CD14-positive monocyte (primary cell): Measurements from ENCODE around the gene PLCH1. TPM values are rescaled to one million over a fixed set of nuclear protein-coding genes. Genes with fewer than 3 reads are reported as not detected.

Experiments
- DNase-seq, 3 donors: peaks; one replicate each; pipeline ENCODE4 v3.0.0-alpha.2; 2011 to 2022
- H2AFZ ChIP-seq: 2 replicates; pipeline ENCODE4 v1.6.0; 2012; ENCODE audit warnings: mild to moderate bottlenecking, low read depth, low read length, inconsistent platforms; ENCODE audit not compliant: insufficient read depth, poor library complexity, severe bottlenecking
- H3K27ac ChIP-seq, 2 donors: 1 replicate in 1 of 2; 2 replicates in 1 of 2; pipeline ENCODE4 v1.5.1; 2012 to 2013; ENCODE audit warnings: low read length in 2 of 2, control low read depth in 1 of 2, inconsistent platforms in 1 of 2, low read depth in 1 of 2, mild to moderate bottlenecking in 1 of 2
- H3K27me3 ChIP-seq, 2 donors: one replicate each; pipeline versions ENCODE4 v1.6.0 to v1.6.1; 2011 to 2013; ENCODE audit warnings: low read length in 2 of 2; ENCODE audit not compliant: control insufficient read depth in 2 of 2, insufficient read depth in 2 of 2
- H3K36me3 ChIP-seq, 2 donors: replicated peaks in 1 of 2; 1 replicate in 1 of 2; 2 replicates in 1 of 2; pipeline versions ENCODE4 v1.5.1 to v1.6.1; 2012 to 2013; ENCODE audit warnings: low read length in 2 of 2, control low read depth in 1 of 2, inconsistent platforms in 1 of 2, mild to moderate bottlenecking in 1 of 2; ENCODE audit not compliant: insufficient read depth in 2 of 2, control insufficient read depth in 1 of 2
- H3K4me1 ChIP-seq, 2 donors: 1 replicate in 1 of 2; 2 replicates in 1 of 2; pipeline versions ENCODE4 v1.5.1 to v1.6.1; 2012 to 2013; ENCODE audit warnings: low read length in 2 of 2, control low read depth in 1 of 2, inconsistent platforms in 1 of 2, mild to moderate bottlenecking in 1 of 2, moderate library complexity in 1 of 2; ENCODE audit not compliant: insufficient read depth in 2 of 2, control insufficient read depth in 1 of 2
- H3K4me2 ChIP-seq: replicated peaks from 2 replicates; pipeline ENCODE3; 2012; ENCODE audit warnings: low read length, moderate library complexity, mild to moderate bottlenecking; ENCODE audit not compliant: poor library complexity, severe bottlenecking; ENCODE audit errors: extremely low read depth
- H3K4me3 ChIP-seq, 3 experiments: fragments of 200-600 bp in 1 of 3; sonication (generic) in 1 of 3; replicated peaks in 1 of 3; 1 replicate in 2 of 3; 2 replicates in 1 of 3; pipeline ENCODE4 v1.5.1; 2011 to 2013; ENCODE audit warnings: low read length in 3 of 3, mild to moderate bottlenecking in 3 of 3, control low read depth in 2 of 3, low read depth in 2 of 3, inconsistent platforms in 1 of 3, moderate library complexity in 1 of 3
- H3K79me2 ChIP-seq: 2 replicates; pipeline ENCODE4 v1.6.0; 2012; ENCODE audit warnings: mild to moderate bottlenecking, control low read depth, inconsistent platforms, low read length, moderate library complexity; ENCODE audit not compliant: insufficient read depth
- H3K9ac ChIP-seq: 2 replicates; pipeline ENCODE4 v1.6.0; 2017; ENCODE audit warnings: low read length, mild to moderate bottlenecking; ENCODE audit not compliant: insufficient read depth, poor library complexity, severe bottlenecking
- H3K9me3 ChIP-seq, 2 donors: replicated peaks in 1 of 2; 1 replicate in 1 of 2; 2 replicates in 1 of 2; pipeline versions ENCODE4 v1.5.1 to v1.6.1; 2012 to 2013; ENCODE audit warnings: low read length in 2 of 2, control low read depth in 1 of 2; ENCODE audit not compliant: control insufficient read depth in 1 of 2, insufficient read depth in 1 of 2
- H4K20me1 ChIP-seq: 2 replicates; pipeline ENCODE4 v1.6.0; 2012; ENCODE audit warnings: mild to moderate bottlenecking, low read length, control low read depth, moderate library complexity; ENCODE audit not compliant: insufficient read depth
- H3K27ac Mint-ChIP-seq, 7 donors: one replicate each; pipeline ENCODE4 v1.8.0; 2020; ENCODE audit warnings: mild to moderate bottlenecking in 7 of 7, mixed read lengths in 7 of 7, moderate library complexity in 6 of 7, inconsistent platforms in 2 of 7
- H3K27me3 Mint-ChIP-seq, 3 donors: one replicate each; pipeline ENCODE4 v1.8.0; 2021 to 2022; ENCODE audit warnings: low read depth in 3 of 3, mild to moderate bottlenecking in 3 of 3, mixed read lengths in 3 of 3, moderate library complexity in 3 of 3, inconsistent platforms in 1 of 3
- H3K36me3 Mint-ChIP-seq, 2 donors: one replicate each; pipeline ENCODE4 v1.8.0; 2020; ENCODE audit warnings: mixed read lengths in 2 of 2, inconsistent platforms in 1 of 2, mild to moderate bottlenecking in 1 of 2
- H3K4me1 Mint-ChIP-seq: one replicate; pipeline ENCODE4 v1.8.0; 2020; ENCODE audit warnings: mild to moderate bottlenecking, mixed read lengths
- H3K4me3 Mint-ChIP-seq, 2 donors: one replicate each; pipeline ENCODE4 v1.8.0; 2020; ENCODE audit warnings: mild to moderate bottlenecking in 2 of 2, mixed read lengths in 2 of 2, moderate library complexity in 1 of 2
- H3K9me3 Mint-ChIP-seq, 7 donors: one replicate each; pipeline ENCODE4 v1.8.0; 2020 to 2022; ENCODE audit warnings: mixed read lengths in 7 of 7, mild to moderate bottlenecking in 6 of 7, moderate library complexity in 6 of 7, inconsistent platforms in 2 of 7
- CTCF ChIP-seq: fragments of 200-600 bp; IDR thresholded peaks from one replicate; pipeline ENCODE4 v1.8.0; 2022; ENCODE audit warnings: antibody characterized with exemption, mild to moderate bottlenecking
- WGBS: methylation state at CpG from one replicate; pipeline ENCODE4 v1.1.5; 2013; ENCODE audit warnings: missing lambda C conversion rate; ENCODE audit not compliant: insufficient coverage; 5-methylcytosine and 5-hydroxymethylcytosine counted together
- intact Hi-C, 2 donors: fragments of 100-400 bp; cut with micrococcal nuclease; formaldehyde crosslinking; loops; one replicate each; pipeline versions ENCODE4 v1.15.0 to v1.15.1; 2023
- polyA plus RNA-seq, 3 donors: library from polyadenylated mRNA; depleted of rRNA in 1 of 3; unstranded in 2 of 3; stranded (reverse) in 1 of 3; fragments of 300-500 nt in 2 of 3; fragments of >200 nt in 1 of 3; fragmentation: Illumina TruSeq in 2 of 3; gene quantifications; 1 replicate in 2 of 3; 2 replicates in 1 of 3; pipeline ENCODE4 v1.2.3, GENCODE V29; 2012 to 2021

The PLCH1 gene
- polyA plus RNA-seq, 3 donors: not detected

DNA sequence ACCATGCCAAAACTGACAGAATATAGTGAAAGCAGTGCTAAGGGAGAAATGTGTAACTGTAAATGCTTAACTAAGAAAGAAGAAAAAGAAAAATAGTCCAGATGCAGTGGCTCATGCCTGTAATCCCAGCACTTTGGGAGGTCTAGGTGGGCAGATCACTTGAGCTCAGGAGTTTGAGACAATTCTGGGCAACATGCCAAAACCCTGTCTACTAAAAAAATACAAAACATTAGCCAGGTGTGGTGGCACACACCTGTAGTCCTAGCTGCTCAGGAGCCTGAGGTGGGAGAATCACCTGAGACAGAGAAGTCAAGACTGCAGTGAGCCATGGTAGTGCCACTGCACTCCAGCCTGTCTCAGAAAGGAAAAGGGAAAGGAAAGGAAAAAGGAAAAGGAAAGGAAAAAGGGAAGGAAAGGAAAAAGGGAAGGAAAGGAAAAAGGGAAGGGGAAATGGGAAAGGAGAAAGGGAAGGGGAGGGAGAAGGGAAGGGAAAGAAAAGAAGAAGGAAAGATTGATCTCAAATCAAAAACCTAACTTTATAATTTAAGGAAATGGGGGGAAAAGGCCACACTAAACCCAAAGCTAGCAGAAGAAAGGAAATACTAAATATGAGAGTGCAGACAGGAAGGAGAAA is 40.9 kb upstream of the PLCH1 start:
- TF ChIP-seq CTCF: no peak
- no peak overlapping the region for H3K27ac Mint-ChIP-seq
- no peak overlapping the region for H3K4me3 ChIP-seq
- H3K27me3 Mint-ChIP-seq: no peaks in the 10 kb centered on the region
- H3K9me3 ChIP-seq: peaks cover 7 to 10% of the 10 kb centered on the region in 2 donors
- peaks cover 7% of the 10 kb centered on the region for H3K4me1 Mint-ChIP-seq
- peaks cover 4 to 26% (median 23%) of the 10 kb centered on the region in 7 donors for H3K9me3 Mint-ChIP-seq
- intact Hi-C loops: no loop called here
- no peak for DNase-seq
- no peak overlapping the region for H2AFZ ChIP-seq
- no peaks in the 10 kb centered on the region for H3K27me3 ChIP-seq
- peaks cover 0 to 14% of the 10 kb centered on the region in 2 donors for H3K36me3 Mint-ChIP-seq
- H4K20me1 ChIP-seq: no peaks in the 10 kb centered on the region
- no peaks in the 10 kb centered on the region for H3K79me2 ChIP-seq
- no peak overlapping the region for H3K9ac ChIP-seq
- H3K4me3 Mint-ChIP-seq: no peak overlapping the region
- no peaks in the 10 kb centered on the region for H3K4me1 ChIP-seq
- H3K27ac ChIP-seq: no peak overlapping the region
- H3K36me3 ChIP-seq: no peaks in the 10 kb centered on the region
- no peak overlapping the region for H3K4me2 ChIP-seq

DNA sequence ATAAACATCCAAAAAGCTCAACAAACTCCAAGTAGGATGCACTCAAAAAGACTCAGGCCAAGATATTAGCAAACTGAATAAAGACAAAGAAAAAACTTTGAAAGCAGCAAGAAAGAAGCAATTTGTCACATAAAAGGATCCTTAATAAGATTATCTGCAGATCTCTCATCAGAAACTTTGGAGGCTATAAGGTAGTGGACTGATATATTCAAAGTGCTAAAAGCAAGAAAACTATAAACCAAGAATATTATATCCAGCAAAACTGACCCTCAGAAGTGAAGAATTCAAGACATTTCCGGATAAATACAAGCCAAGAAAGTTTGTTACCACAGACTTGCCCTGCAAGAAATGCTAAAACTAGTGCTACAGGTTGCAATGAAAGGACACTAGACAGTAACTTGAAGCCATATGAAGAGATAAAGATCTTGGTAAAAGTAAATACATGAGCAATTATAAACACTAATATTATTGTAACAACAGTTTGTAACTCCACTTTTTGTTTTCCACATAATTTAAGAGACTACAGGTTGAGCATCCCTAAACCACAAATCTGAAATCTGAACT is 37.6 kb upstream of the PLCH1 start:
- Mint-ChIP-seq H3K36me3 (peaks cover 0 to 11% of the 10 kb centered on the region in 2 donors), H3K27ac (no peak overlapping the region), H3K27me3 (no peaks in the 10 kb centered on the region), H3K9me3 (peaks cover 4 to 26% (median 23%) of the 10 kb centered on the region in 7 donors), H3K4me3 (no peak overlapping the region), H3K4me1 (peaks cover 4% of the 10 kb centered on the region)
- Histone ChIP-seq H3K4me3 (no peak overlapping the region), H3K9ac (no peak overlapping the region), H3K36me3 (no peaks in the 10 kb centered on the region), H2AFZ (no peak overlapping the region), H3K27ac (no peak overlapping the region), H3K4me1 (no peaks in the 10 kb centered on the region), H4K20me1 (no peaks in the 10 kb centered on the region), H3K27me3 (no peaks in the 10 kb centered on the region), H3K79me2 (no peaks in the 10 kb centered on the region), H3K4me2 (no peak overlapping the region), H3K9me3 (peaks cover 7 to 10% of the 10 kb centered on the region in 2 donors)
- no peak for TF ChIP-seq CTCF
- no CpG with 5 or more reads among the region's 1 CpG for WGBS
- no peak for DNase-seq
- intact Hi-C loops: no loop called here
